Putamen (tissue), 1 donor: ENCODE results near the gene REN.
A peak's percentile ranks its signal among the peaks of the same experiment; 100 is the strongest.

Source experiments
- DNase-seq: peaks from one replicate; pipeline ENCODE4 v3.0.0-alpha.2; 2016; ENCODE audit warnings: low spot score

The REN gene

DNA sequence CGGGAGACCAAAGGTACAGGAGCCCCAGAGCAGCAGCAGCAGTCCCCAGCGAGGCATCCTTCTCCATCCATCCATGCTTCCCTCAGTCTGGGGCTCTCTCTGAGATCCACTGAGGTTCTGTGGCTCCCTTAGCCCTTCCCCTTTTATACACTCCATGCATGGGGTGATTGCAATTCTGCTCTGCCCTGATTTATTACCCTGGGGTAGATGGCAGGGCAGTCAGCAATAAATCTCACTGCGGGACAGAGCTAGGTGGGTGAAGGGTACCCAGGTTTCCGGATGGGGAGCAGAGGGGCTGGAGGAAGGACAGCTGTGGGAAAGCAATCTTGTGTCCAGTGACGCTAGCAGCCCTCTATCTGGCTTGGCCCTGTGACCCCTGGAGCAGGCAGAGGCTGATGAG lies at the start of gene REN:
REN (minus strand) TSS at position 119 of the 400 bp plus-strand sequence; CDS start at position 75, 44 bp downstream.
- no peak for DNase-seq

DNA sequence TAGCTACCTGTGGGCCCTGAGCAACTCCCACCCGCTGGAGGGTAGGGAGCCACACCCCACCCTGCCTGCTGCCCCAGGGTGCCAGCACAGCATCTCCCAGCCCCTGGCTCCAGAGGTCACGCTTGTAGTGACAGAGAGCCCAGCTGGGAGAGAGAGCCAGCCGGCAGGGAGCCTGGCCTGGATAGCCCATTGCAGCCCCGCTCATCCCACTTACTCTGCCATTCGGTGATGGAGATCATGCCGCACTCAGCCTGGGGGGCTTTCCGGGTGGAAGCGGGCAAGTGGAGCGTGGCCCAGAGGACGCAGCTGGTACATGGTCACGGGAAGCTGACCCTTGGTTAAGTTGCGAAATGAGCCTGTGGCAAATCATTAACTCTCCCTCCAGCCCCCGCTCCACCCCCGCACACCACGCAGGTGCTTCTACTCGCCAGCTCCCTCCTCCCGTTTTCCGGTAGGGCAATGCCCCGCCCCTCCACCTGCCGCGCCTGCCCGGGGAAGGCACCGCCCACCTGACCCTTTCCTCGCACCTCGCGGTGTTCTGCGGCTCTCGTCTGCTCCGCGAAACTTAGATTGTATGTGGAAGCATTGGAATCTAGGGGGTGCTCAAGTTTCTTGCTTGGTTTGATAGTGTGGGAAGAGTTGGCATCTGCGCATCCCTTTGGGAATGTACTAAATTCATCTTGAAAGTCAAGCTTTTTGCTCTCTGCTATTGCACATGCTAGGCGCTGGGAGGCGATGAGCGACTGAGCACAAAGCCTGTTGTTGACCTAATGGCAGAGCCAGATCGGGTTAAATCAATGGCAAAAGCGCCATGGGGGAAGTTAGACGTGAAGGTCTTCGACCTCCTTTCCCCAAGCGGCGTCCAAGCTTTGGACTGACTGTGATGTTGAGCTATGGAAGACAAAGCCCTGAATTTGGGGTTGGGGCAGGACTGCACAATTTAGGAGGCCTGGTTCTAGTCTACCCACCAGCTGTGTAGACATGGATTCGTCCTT lies 47.8 kb upstream of the REN start, which contains the start of gene GOLT1A:
GOLT1A (minus strand) TSS at position 321 of the 995 bp plus-strand sequence; CDS start at position 239, 82 bp downstream.
- DNase-seq: peak; percentile 81

DNA sequence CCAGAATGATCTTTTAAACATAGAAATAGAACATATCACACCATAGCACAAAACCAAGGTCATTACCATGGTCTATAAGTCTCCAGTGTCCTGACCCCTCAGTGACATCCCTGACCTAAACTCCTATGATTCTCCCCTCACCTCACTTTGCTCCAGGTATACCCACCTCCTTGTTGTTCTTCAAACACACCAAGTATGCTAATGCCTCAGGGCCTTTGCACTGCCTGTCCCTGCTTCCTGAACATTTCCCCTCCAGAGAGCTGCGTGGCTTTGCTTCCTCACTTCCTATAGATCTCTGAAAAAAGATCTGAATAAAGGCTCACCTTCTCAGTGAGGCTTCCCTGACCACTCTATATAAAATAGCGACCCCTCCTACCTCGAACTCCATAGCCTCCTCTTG lies 46.6 kb upstream of the REN start:
- DNase-seq: no peak

DNA sequence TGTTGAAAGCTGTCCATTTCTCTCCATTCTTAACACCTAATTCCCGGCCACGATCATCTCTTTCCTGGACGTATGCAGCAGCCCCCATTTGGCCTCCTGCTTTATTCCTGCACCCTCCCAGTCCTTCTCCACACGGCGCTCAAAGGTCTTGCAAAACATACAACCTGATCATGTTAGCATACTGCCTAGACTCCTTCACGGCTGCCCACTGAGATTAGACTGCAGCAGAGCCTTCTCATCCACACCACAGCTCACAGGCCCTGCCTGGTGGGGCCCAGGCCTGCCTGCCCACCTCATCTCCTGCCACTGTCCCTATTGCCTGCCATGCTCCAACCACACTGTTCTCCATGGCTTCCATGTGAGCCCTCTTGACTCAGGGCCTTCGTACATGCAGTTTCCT lies 44.9 kb upstream of the REN start:
- no peak for DNase-seq

DNA sequence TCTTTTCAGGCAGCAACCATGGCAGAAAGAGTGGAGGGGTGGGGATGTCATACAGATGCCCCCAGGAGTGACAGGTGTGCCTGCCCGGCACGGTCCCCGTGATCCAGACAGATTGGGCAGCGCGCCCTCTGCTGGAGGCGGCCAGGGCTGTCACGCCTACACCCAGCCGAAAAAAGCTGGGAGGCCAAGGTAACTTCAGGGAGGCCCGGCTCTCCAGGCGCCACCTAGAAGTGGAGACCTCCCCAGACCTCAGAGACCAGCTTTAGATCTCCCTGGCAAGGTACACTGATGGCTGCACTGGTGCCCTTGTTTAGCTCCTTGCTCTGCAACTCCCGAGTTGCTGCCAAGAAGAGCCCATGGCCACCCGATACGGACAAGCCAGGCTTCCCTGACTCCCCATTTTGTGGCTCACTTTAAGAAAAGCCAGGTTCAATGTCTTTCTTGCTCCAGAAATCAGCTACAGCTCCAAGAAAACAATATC lies 41.0 kb upstream of the REN start:
- DNase-seq: no peak

DNA sequence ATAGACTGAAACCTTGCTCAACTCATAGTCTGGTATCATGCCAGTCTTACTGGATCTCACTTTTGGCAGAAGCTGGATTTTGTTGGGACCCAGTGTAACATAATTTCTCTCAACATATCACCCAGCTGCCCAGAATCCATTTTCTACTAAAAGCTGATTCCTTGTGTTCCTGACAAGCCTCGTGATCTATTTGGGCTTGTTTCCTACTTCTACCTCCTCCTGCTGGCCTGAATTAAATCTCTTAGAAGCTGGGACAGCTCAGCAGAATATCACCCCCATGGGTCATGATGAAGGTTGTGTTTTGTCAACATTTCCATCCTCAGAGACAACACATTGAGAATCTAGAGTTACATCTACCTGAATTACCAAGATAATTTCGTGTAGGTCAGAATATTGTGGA lies 40.0 kb upstream of the REN start:
- no peak for DNase-seq

DNA sequence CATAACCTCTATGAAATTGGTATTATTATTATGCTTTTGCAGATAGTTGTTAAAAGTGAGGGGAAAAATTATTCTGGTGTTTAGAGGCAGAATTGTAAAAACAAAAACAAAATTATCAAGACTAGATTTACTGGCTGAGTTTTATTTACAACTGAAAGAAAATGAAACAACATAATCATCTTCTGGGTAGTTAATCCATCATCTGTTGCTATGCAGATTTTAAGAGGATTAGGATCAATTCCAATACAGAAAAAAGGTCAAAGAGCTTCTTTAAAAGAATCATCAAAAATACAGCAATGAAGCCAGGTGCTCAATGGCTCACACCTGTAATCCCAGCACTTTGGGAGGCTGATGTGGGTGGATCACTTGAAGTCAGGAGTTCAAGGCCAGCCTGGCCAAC lies 39.3 kb upstream of the REN start:
- DNase-seq: no peak

DNA sequence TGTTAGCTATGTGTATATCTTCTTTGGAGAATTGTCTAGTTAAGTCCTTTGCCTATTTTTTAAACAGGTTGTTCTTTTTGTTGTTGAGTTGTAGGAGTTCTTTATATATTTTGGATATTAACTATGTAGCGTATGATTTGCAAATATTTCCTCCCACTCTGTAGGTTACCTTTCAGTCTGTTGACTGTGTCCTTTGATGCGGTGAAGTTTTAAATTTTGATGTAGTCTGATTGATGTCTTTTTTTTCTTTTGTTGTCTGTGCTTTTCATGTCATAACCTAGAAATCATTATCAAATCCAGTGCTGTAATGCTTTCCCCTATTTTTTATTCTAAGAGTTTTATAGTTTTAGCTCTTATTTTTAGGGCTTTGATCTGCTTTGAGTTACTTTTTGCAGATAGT lies 38.8 kb upstream of the REN start:
- DNase-seq: no peak

DNA sequence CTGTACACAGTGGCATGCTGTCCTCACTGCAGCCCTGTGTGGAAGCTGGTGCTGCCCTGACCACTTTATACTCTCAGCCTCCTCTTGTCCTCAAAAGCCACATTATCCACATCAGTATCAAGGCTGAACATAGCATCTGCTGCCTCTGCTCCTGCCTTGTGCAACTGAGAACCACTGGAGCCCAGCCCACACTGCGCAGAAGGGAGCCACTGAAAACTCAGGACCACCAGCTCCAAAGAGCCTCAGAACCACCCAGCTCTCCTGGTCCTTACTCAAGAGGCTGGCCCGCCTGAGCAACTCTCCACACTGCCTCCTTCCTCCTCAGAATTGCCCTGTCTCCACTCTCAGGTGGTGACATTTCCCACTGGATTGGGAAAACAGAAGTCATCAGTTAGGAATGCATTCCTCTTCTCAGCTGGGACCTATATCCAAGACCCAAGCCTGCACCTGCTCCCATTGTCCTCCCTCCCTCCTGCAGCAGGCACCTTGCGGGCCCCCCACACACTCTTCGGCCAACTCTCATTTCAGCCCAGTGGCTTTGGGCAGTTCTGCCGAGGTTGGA lies 37.1 kb upstream of the REN start:
- DNase-seq: no peak

DNA sequence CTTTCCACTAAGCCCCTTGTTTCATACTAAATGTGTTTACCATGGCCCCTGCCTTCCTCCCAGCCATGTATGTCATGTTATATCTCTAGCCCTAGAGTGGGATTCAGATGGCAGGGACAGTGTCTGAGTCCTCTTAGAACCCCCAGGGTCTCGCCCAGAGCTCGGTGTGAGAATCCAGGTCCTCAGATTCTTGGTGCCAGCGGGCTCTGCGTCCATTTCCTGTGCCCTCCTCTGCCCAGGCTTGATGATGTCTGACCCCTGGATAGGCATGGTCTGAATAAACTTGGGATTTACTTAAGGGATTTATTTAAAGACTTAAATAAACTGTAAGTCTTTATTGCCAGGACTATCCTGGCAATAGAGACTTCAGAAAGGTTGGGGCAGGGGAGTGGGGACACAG lies 36.3 kb upstream of the REN start:
- DNase-seq: no peak

DNA sequence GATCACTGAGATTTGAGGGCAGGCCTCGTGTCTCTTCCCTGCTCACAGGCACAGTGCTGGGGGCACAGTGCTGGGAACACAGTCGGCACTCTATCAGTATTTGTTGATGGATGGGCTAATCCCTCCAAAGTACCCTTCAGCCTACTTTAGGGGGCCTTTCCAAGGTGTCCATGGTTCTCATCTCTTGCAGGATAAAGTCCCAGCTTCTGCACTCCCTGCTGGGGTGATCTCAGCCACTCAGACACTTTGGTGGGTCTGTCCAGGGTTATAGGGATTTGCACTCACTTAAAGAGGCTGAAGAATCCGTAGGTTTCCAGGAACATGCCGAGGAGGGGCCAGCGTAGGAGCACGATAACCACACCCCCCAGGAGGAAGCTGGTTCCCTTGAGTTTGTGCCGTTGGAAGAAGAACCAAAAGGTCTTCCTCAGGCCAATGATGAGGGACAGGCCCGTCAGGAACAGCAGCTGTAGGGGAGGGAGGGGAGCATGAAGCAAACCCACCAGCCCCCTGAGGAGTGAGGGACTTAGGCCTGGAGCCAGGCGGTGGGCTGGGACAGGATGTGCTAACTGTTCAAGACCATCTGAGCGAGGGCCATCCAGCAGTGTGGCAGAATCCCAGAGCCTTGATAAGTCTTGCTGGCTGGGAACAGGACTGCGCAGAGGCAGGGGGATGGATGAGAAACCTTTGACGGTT lies 35.4 kb upstream of the REN start:
- DNase-seq: no peak

DNA sequence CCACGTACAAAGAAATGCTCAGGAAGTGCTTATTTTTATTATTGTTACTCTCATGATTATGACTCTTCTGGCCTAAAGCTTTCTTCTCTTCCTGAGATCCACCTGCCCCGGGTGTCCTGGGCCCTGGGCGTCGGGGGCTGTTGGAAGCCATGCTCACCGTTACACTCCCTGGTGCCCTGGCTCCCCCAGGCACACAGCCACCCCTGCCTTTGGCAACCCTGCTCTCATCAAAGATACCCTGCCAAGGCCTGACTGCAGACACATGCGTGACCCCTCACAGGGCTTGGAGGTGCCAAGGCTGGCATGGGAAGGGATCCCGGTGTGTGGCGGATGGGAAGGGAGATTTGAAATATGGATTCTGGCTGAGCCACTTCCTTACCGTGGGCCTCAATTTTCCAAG lies 33.4 kb upstream of the REN start:
- DNase-seq: no peak

DNA sequence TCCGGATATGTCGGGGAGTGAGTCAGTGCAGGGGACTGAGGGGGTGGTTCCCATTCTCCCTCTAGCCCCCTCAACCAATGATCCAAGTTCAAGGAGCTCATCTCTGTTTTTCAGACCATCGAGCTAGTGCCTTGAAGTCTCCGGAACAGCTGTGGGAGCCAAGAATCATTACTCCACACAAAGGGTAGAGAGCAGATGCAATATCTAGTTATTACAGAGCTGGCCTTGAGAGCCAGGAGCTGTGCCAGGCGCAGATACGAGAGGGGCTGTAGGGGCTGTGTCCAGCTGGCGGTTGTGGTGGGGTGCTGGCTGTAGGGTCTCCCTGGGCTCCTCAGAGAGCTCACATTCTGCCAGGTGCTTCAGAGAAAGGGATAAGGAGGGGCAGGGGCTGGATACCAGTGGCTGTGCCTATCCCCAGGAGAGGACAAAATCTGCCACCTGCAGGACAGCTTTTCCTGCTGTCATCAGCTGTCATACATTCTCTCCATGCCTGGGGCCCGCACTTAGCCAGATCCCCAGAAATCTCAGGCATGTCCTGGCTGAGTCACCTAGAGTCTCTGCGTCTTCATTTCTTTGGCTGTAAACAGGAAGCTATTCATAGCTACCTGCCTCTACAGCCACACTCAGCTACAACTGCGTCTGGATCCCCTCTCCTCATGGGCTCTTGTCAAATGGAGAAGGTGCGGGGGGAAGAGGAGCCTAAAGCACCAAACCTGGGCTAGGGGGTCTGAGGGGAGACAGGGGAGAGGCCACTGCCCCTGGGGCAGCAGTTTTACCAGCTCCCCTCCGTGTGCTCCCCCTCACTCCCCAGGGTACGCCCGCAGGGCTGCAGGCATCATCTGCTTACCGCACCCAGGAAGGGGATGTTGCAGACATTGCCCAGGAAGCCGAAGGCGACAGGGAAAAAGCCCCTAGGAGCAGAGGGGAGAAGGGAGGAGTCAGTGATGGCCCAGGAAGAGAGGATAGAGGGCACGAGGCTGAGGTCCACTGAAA lies 32.5 kb upstream of the REN start:
- no peak for DNase-seq

DNA sequence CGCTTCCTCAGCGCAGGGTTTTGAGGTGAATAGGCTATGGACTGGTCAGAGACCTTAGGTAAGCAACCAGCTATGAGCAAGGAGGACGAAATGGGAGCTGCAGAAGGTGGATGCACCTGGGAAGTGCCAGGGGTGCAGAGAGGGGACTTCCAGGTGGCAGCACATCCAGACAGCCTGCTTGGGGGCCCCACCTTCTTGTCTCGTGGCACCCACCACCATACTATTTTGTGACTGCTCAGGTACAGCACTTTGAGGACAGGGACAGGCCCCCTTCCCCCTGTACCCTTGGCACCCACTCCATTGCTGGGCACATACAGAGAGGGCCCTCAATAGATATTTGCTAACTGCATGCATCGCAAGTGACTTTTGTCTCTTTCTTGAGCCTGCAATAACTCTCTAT lies 30.9 kb upstream of the REN start:
- DNase-seq: no peak

DNA sequence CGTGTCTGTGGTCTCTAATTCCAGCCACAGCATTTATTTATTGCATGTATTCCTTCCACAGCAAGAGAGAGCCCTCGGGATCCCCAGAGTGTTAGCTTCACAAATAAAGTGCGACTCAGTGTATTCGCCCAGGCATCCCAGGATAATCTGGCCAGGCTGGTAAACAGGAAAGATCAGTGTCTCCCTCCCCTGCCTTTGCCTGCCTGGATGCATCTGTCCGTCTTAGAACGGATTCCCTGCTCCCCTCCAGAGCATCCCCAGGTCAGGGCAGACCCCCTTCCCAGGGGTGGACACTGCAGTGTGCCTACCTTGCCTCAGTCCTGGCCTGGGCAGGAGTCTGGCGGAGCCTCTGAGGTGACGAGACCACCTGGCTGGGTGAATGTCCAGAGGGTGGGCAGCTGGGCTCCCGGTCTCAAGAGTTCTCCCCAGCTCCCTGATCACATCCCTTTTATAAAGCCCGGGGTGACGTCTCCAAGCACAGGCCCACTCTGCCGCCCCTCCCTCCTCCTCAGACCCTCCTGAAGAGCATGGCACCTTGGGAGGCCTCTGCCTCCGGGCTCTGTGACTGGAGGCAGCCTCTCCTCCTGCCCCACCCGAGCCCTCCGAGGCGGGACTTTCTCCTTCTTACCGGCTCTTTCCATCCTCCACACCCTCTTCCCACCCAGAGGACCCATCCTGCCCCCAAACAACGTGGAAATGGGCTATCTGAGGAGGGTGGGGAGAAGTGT lies 30.1 kb upstream of the REN start, which contains the start of gene KISS1:
KISS1 (minus strand) TSS at position 424 of the 728 bp plus-strand sequence. CDS start 3,615 bp downstream, outside the sequence.
- DNase-seq: no peak

DNA sequence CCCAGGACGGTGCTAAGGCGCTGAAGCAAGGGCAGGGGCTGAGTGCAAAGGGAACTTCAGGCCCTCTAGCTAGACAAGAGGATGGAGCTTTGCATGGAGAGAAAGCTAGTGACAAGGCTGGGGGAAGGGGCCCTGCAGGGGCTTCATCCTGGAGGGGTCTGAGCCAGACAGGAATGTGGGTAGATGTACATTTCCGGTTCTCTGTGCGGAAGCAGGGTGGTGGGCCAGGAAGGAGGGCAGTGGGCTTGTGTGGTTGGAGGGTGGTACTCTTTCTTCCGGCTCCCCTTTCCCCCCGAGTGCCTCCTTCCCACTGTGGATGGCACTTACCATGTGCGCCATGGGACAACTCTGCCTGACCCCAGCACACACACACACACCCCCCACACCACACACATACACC lies 28.6 kb upstream of the REN start:
- DNase-seq: no peak

DNA sequence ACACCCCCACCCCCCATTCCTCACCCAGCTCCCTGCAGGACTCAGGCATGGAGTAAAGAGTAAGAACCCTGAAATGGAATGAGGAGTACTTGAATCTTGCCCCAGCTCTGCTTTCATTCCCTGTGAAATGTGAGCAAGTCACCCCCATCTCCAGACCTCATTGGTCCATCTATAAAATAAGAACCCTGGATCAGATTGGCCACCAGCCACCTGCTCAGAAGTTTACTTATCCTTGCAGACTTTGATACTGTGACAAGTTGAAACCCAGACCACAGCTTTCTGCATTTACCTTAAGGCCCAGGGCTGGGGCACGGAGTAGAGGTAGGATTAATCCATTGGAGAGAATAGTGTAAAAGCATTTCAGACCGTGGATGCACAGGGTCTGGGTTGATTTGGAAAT lies 27.9 kb upstream of the REN start:
- DNase-seq: no peak

DNA sequence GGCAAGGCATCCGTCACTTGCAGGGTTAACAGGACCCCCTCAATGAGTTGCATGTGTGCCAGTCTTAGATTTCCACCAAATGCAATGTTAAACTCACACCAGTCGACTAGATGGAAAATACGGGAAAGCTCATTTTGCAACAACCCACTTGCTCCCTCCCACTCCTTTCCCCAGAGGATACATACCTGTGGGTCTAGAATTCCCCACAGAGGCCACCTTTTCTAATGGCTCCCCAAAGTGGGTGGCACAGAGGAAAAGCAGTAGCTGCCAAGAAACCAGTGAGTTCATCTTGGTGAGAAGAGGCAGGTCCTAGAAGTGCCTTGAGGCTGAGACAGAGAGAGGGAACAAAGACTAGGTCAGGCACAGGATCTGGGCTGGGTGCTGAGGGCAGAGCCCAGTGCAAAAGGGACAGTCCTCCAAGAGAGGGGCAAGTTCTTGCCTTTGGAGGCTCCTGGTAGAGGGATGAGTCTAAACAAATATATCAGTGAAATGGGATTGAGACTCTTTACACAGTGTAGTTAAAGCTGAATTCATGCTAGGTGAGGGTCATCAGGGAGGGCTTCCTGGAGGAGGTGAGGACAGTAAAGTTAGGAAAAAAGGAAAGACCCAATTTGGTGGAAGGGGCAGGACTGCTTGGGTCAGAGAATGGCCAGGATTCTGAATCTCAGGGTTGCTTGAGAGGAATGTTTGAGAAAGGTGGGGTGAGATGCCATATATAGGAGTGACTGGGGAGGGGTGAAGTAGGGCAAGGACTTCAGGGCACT lies 26.6 kb upstream of the REN start:
- DNase-seq: no peak

DNA sequence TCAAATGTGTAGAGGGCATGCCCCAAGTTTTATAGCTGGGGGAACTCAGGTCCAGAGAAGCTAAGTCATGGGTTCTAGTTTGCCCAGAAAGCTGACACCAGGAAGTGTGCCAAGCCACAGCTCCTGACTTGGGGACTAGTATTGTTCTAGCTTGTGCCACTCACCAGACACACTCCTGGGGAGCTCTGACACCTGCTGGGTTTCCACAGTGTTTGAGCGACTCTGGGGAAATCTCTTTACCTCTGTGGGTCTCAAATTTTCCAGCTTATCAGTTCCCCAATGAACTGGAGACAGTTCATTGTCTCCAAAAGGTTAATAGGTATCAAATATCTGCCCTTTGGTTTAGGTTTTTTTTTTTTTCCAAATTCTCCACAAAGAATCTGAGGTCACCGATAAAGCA lies 25.9 kb upstream of the REN start:
- DNase-seq: no peak

DNA sequence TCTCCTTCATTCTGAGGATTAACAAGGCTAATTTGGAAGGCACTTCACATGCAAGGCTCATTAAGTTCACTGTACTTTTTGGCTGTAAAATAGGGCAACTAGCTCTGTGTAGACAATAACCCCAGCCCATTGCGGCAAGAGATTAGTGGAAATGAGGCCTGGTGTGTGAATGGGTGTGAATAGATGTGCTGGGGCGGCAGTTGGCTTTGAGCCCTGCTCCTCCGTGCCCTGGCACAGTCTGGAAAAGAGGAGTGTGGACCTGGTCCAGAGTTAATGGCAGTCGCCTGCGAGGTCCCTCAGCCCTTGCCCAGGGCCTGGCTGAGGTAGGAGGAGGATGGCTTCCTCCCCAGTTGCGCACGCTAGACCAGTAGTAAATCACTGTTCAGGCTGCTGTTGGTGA lies 25.3 kb upstream of the REN start:
- DNase-seq: peak; percentile 52
